ENCODE data around the gene SLC39A1.
"Not testable (repeated sequence)": the region's sequence is repeated elsewhere in the genome, so short reads cannot be mapped to it uniquely, and the experiment has no call there.

DNA sequence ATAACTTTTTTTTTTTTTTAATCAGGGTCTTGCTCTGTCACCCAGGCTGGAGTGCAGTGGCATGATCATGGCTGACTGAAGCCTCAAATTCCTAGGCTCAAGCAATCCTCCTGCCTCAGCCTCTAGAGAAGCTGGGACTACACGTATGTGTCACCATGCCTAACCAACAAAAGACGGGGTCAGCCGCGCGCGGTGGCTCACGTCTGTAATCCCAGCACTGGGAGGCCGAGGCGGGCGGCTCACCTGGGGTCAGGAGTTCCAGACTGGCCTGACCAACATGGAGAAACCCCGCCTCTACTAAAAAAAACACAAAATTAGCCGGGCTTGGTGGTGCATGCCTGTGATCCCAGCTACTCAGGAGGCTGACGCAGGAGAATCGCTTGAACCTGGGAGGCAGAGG, 49.2 kb upstream of the SLC39A1 start:
- TF ChIP-seq, protein P1, sequence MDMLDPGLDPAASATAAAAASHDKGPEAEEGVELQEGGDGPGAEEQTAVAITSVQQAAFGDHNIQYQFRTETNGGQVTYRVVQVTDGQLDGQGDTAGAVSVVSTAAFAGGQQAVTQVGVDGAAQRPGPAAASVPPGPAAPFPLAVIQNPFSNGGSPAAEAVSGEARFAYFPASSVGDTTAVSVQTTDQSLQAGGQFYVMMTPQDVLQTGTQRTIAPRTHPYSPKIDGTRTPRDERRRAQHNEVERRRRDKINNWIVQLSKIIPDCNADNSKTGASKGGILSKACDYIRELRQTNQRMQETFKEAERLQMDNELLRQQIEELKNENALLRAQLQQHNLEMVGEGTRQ (IDR thresholded peaks at IDR 0.05; ENCODE audit: low read depth, low read length), result not testable (repeated sequence)
- TF ChIP-seq, protein P2, sequence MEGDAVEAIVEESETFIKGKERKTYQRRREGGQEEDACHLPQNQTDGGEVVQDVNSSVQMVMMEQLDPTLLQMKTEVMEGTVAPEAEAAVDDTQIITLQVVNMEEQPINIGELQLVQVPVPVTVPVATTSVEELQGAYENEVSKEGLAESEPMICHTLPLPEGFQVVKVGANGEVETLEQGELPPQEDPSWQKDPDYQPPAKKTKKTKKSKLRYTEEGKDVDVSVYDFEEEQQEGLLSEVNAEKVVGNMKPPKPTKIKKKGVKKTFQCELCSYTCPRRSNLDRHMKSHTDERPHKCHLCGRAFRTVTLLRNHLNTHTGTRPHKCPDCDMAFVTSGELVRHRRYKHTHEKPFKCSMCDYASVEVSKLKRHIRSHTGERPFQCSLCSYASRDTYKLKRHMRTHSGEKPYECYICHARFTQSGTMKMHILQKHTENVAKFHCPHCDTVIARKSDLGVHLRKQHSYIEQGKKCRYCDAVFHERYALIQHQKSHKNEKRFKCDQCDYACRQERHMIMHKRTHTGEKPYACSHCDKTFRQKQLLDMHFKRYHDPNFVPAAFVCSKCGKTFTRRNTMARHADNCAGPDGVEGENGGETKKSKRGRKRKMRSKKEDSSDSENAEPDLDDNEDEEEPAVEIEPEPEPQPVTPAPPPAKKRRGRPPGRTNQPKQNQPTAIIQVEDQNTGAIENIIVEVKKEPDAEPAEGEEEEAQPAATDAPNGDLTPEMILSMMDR (conservative IDR thresholded peaks at IDR 0.05; ENCODE audit: low read depth, low read length), result not testable (repeated sequence)
- TF ChIP-seq MXI1 (IDR thresholded peaks at IDR 0.05; ENCODE audit: borderline replicate concordance, low read depth, low read length); FOS (IDR thresholded peaks at IDR 0.05; ENCODE audit: low read depth, low read length); POLR2A (IDR thresholded peaks at IDR 0.05; ENCODE audit: low read depth, low read length): not testable (repeated sequence)
